ENCODE data around the gene STK36.
"Not testable (repeated sequence)": the region's sequence is repeated elsewhere in the genome, so short reads cannot be mapped to it uniquely, and the experiment has no call there.

Gene STK36

DNA sequence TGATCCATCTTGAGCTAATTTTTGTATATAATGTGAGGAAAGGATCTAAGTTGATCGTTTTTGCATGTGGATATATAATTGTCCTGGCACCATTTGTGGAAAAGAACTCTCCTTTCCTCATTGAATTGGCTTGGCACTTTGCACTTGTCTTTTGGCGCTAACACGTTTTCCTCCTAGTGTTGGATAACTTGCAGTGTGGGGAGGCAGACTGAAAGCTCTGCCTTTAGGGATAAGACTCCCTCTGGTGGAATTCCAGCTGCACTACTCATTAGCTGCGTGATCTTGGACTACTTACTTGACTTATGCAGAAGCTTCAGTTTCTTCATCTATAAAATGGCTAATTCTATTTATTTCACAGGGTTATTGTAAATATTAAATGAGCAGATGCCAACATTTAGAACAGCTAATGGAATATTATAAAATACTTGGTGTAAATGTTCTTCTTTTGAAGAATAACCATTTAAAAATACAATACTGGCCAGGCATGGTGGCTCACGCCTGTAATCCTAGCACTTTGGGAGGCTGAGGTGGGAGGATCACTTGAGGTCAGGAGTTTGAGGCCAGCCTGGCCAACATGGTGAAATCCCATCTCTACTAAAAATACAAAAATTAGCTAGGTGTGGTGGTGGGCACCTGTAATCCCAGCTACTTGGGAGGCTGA is 15.6 kb downstream of the STK36 start:
- DNase-seq (ENCODE audit: low read depth), result peak; percentile 52
- H3K4me3 ChIP-seq (ENCODE audit: low read length), result not testable (repeated sequence)
- TF ChIP-seq, protein P1, sequence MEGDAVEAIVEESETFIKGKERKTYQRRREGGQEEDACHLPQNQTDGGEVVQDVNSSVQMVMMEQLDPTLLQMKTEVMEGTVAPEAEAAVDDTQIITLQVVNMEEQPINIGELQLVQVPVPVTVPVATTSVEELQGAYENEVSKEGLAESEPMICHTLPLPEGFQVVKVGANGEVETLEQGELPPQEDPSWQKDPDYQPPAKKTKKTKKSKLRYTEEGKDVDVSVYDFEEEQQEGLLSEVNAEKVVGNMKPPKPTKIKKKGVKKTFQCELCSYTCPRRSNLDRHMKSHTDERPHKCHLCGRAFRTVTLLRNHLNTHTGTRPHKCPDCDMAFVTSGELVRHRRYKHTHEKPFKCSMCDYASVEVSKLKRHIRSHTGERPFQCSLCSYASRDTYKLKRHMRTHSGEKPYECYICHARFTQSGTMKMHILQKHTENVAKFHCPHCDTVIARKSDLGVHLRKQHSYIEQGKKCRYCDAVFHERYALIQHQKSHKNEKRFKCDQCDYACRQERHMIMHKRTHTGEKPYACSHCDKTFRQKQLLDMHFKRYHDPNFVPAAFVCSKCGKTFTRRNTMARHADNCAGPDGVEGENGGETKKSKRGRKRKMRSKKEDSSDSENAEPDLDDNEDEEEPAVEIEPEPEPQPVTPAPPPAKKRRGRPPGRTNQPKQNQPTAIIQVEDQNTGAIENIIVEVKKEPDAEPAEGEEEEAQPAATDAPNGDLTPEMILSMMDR (conservative IDR thresholded peaks at IDR 0.05; ENCODE audit: low read depth, low read length), result peak; percentile 95

DNA sequence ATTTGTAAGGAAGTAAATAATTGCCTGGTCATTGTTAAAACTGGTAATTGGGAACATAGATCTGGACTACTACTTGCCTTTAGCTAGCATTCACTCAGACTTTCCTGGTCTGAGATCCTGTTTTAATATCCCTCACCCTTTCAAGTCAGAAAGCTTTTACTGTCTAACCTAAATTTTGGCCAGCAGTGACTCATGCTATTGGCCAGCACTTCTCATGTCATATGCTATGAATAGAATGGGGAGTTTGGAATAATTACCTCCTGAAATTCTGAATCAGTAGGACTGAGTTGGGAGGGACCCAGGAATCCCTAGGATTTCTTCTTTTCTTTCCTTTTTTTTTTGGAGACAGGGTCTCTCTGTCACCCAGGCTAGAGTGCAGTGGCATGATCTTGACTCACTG is 19.3 kb downstream of the STK36 start:
- TF ChIP-seq, protein P1 (conservative IDR thresholded peaks at IDR 0.05; ENCODE audit: low read depth, low read length), result no peak
- DNase-seq (ENCODE audit: low read depth), result no peak
- H3K4me3 ChIP-seq (ENCODE audit: low read length), result no peak overlapping the region

DNA sequence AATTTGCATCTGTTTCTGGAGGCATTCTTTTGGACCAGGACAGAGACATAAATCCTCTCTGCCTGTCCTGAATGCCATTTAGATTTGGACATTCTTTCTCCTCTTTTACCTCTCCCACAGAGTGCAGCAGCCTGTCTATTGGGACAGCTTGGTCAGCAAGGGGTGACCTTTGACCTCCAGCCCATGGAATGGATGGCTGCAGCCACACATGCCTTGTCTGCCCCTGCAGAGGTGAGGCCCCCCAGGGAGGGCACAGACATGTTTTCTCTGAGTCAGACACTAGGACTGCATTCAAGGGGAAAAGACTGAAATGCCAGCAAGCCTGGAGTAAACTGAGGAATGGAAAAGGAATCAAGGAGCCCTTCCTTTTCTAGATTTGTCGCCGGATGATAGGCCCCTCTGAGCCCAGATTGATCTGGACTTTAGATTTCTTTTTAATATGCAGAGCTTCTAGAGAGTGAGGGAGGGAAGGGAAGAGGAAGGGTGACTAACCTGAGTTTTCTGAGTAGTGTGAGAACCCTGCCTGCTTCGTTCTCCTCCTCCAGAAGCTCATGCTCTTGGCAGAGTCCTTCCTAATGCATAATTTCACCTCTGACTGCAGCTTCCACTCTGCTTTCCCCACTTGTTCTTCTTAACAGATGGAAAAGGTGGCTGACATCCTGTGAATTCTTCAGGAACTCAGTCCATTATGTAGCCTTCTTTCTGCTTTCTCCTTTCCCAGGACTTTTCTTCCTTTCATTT is 22.7 kb downstream of the STK36 start:
- TF ChIP-seq, protein P1 (conservative IDR thresholded peaks at IDR 0.05; ENCODE audit: low read depth, low read length), result no peak
- H3K4me3 ChIP-seq (ENCODE audit: low read length), result no peak overlapping the region
- no peak for DNase-seq (ENCODE audit: low read depth)

DNA sequence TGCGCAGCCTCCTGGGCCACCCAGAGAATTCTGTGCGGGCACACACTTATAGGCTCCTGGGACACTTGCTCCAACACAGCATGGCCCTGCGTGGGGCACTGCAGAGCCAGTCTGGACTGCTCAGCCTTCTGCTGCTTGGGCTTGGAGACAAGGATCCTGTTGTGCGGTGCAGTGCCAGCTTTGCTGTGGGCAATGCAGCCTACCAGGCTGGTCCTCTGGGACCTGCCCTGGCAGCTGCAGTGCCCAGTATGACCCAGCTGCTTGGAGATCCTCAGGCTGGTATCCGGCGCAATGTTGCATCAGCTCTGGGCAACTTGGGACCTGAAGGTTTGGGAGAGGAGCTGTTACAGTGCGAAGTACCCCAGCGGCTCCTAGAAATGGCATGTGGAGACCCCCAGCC is 27.0 kb downstream of the STK36 start:
- DNase-seq (ENCODE audit: low read depth), result no peak
- TF ChIP-seq, protein P1 (conservative IDR thresholded peaks at IDR 0.05; ENCODE audit: low read depth, low read length), result no peak
- no peak overlapping the region for H3K4me3 ChIP-seq (ENCODE audit: low read length)

DNA sequence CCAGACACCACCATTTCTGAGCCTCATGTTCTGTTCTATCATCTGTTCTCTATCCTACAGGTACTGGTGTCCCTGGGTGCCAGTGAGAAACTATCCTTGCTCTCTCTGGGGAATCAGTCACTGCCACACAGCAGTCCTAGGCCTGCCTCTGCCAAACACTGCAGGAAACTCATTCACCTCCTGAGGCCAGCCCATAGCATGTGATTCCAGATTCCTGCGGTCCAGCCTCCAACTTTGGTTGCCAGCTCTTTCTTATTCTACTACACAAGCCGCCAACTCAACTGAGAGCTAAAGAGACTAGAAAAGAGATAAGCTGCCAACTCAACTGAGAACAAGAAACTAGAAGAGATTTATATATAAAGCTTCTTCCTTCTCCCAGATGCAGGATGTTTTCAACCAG is 29.9 kb downstream of the STK36 start:
- H3K4me3 ChIP-seq (ENCODE audit: low read length), result no peak overlapping the region
- no peak for DNase-seq (ENCODE audit: low read depth)
- TF ChIP-seq, protein P1 (conservative IDR thresholded peaks at IDR 0.05; ENCODE audit: low read depth, low read length), result no peak

DNA sequence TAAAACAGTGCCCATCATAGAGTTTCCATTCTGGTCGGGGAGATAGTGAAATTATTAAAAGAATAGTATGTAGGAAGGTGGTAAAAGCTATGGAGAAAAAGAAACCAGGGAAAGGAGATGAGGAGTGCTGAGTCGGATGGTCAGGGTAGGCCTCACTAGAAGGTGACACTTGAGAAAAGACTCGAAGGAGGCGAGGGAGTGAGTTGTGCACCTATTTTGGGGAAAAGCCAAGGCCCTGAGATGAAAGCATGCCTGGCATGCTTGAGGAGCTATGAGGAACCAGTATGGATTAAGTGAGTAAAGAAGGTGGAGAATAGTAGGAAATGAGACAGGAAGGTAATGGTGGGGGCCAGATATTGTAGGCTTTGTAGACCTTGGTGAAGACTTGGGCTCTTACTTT is 31.5 kb downstream of the STK36 start:
- DNase-seq (ENCODE audit: low read depth), result no peak
- H3K4me3 ChIP-seq (ENCODE audit: low read length), result no peak overlapping the region

More for the DNA sequence above, 31.5 kb downstream of the STK36 start:
- TF ChIP-seq, protein P1 (conservative IDR thresholded peaks at IDR 0.05; ENCODE audit: low read depth, low read length), result no peak

Measured in retinal pigment epithelial cell (primary cell).